Adrenal gland (tissue), 12 donors: ENCODE measurements around the gene SYNPR. TPM values are rescaled to one million over a fixed set of nuclear protein-coding genes. Genes with fewer than 3 reads are reported as not detected.

Experiments used
- DNase-seq, 7 donors: peaks; one replicate each; pipeline ENCODE4 v3.0.0-alpha.2; 2019 to 2020
- H3K27ac ChIP-seq, 5 donors: fragments of 200-600 bp; sonication (generic) in 4 of 5; 1 replicate in 3 of 5; 2 replicates in 2 of 5; pipeline versions ENCODE4 v1.5.1 to v1.8.0; 2016 to 2020; ENCODE audit warnings: mild to moderate bottlenecking in 1 of 5
- H3K27me3 ChIP-seq: fragments of 200-600 bp; 2 replicates; pipeline ENCODE4 v1.8.0; 2021
- H3K36me3 ChIP-seq, 2 donors: fragments of 200-600 bp; replicated peaks in 1 of 2; 1 replicate in 1 of 2; 2 replicates in 1 of 2; pipeline versions ENCODE4 v1.5.1 to v1.8.0; 2018 to 2022
- H3K4me1 ChIP-seq, 2 donors: fragments of 200-600 bp; replicated peaks in 1 of 2; 1 replicate in 1 of 2; 2 replicates in 1 of 2; pipeline versions ENCODE4 v1.5.1 to v1.8.0; 2018 to 2021
- H3K4me3 ChIP-seq, 4 donors: fragments of 200-600 bp; sonication (generic) in 3 of 4; one replicate each; pipeline ENCODE4 v1.5.1; 2016 to 2018
- H3K9me3 ChIP-seq, 3 donors: fragments of 200-600 bp; sonication (generic) in 1 of 3; replicated peaks in 1 of 3; 1 replicate in 2 of 3; 2 replicates in 1 of 3; pipeline versions ENCODE4 v1.5.1 to v1.8.0; 2016 to 2021
- CTCF ChIP-seq, 6 experiments: fragments of 450-650 bp in 4 of 6; fragments of 200-600 bp in 2 of 6; sonication (generic) in 1 of 6; IDR thresholded peaks; 1 replicate in 5 of 6; 2 replicates in 1 of 6; pipeline versions ENCODE4 v1.5.1 to v1.8.0; 2016 to 2021; ENCODE audit warnings: antibody characterized with exemption in 6 of 6, mild to moderate bottlenecking in 2 of 6, moderate library complexity in 1 of 6
- POLR2A ChIP-seq, 2 donors: fragments of 450-650 bp; IDR thresholded peaks; one replicate each; pipeline ENCODE4 v1.6.1; 2017; ENCODE audit warnings: antibody characterized with exemption in 2 of 2, mild to moderate bottlenecking in 2 of 2, moderate library complexity in 1 of 2
- WGBS, 4 donors: extraction: QIAGEN DNeasy Blood & Tissue Kit in 2 of 4; methylation state at CpG; one replicate each; pipeline versions ENCODE4 v1.1.5 to v1.1.7; 2013 to 2017; 5-methylcytosine and 5-hydroxymethylcytosine counted together
- intact Hi-C, 2 donors: fragments of 100-400 bp; cut with DNase I; formaldehyde crosslinking; loops; one replicate each; pipeline versions ENCODE4 v1.14.1 to v1.15.0; 2022 to 2023
- polyA plus RNA-seq, 3 donors: library from polyadenylated mRNA; stranded (reverse); fragments of 200-250 nt in 2 of 3; fragments of 350-450 nt in 1 of 3; fragmentation: Illumina TruSeq in 1 of 3; extraction: RNeasy Lipid Tissue Mini Kit (QIAGEN cat#74804) in 1 of 3; gene quantifications; one replicate each; pipeline ENCODE4 v1.2.3, GENCODE V29; 2013 to 2014
- total RNA-seq, 9 donors: library from RNA; depleted of rRNA in 4 of 9; stranded (reverse); fragments of >200 nt in 4 of 9; fragments of 120-200 nt in 1 of 9; fragmentation: NEBNext Ultra II Directional in 1 of 9; extraction: Animal tissue kit (Norgen Biotek cat#: 25700) in 1 of 9; gene quantifications; one replicate each; pipeline versions ENCODE4 v1.1.0 to v1.2.4, GENCODE V29; 2013 to 2023
- donor health status: healthy with polysubstance abuse.
- donor health status: Bipolar disorder and iron deficiency.
- donor health status: DM: yes; HTN: yes; CAD: no.
- donor health status: DM: no; HTN: no; CAD: no.
- donor health status: DM: no; HTN: no; CAD: no.
- donor health status: DM: yes; HTN: yes; CAD: no.

SYNPR gene
- total and polyA plus RNA-seq, 12 donors: 0.03 to 1.4 (median 0.25) TPM; not detected in 7

- H3K27ac ChIP-seq: no peak overlapping the region
- no peak overlapping the region for H3K4me3 ChIP-seq
- no peak for DNase-seq
- TF ChIP-seq POLR2A (IDR thresholded peaks at IDR 0.05) (no peak), CTCF (IDR thresholded peaks at IDR 0.05) (no peak)
- intact Hi-C loops: no loop called here
- no peaks in the 10 kb centered on the region for H3K36me3 ChIP-seq
- 53 to 64% (median 58%) methylated on average over 2 of the region's 2 CpGs for WGBS, 4 donors
- H3K4me1 ChIP-seq: no peaks in the 10 kb centered on the region
- H3K27me3 ChIP-seq: no peaks in the 10 kb centered on the region
- H3K9me3 ChIP-seq: no peaks in the 10 kb centered on the region
Measured at GRCh38 chr3:63578858-63579257, 300.8 kb downstream of the SYNPR start.

GRCh38 chr3:63580151-63580550, 302.0 kb downstream of the SYNPR start:
- no peak for DNase-seq
- WGBS, 4 donors: 57 to 70% (median 67%) methylated on average over 2 of the region's 2 CpGs
- Histone ChIP-seq H3K4me3 (no peak overlapping the region), H3K9me3 (no peaks in the 10 kb centered on the region), H3K27ac (no peak overlapping the region), H3K4me1 (no peaks in the 10 kb centered on the region), H3K36me3 (no peaks in the 10 kb centered on the region), H3K27me3 (no peaks in the 10 kb centered on the region)
- TF ChIP-seq POLR2A (IDR thresholded peaks at IDR 0.05) (no peak), CTCF (IDR thresholded peaks at IDR 0.05) (no peak)
- intact Hi-C loops: no loop called here

- H3K27me3 ChIP-seq: no peaks in the 10 kb centered on the region
- WGBS, 4 donors: 86 to 90% (median 87%) methylated on average over 3 of the region's 3 CpGs
- H3K4me1 ChIP-seq: no peaks in the 10 kb centered on the region
- DNase-seq: no peak
- TF ChIP-seq CTCF (IDR thresholded peaks at IDR 0.05) (no peak), POLR2A (IDR thresholded peaks at IDR 0.05) (no peak)
- intact Hi-C loops: no loop called here
- no peaks in the 10 kb centered on the region for H3K36me3 ChIP-seq
- H3K27ac ChIP-seq: no peak overlapping the region
- no peaks in the 10 kb centered on the region for H3K9me3 ChIP-seq
- no peak overlapping the region for H3K4me3 ChIP-seq
Measured at GRCh38 chr3:63582943-63583500, 304.9 kb downstream of the SYNPR start.

GRCh38 chr3:63584681-63585080, 306.6 kb downstream of the SYNPR start:
- intact Hi-C loops: no loop called here
- WGBS, 4 donors: 80 to 89% (median 82%) methylated on average over 1 of the region's 1 CpG

More at GRCh38 chr3:63584681-63585080, 306.6 kb downstream of the SYNPR start:
- Histone ChIP-seq H3K4me3 (no peak overlapping the region), H3K36me3 (no peaks in the 10 kb centered on the region), H3K27me3 (no peaks in the 10 kb centered on the region), H3K4me1 (no peaks in the 10 kb centered on the region), H3K9me3 (no peaks in the 10 kb centered on the region), H3K27ac (no peak overlapping the region)
- TF ChIP-seq CTCF (IDR thresholded peaks at IDR 0.05) (no peak), POLR2A (IDR thresholded peaks at IDR 0.05) (no peak)
- no peak for DNase-seq
